MCF 10A (cell line): ENCODE results near the gene SP100. TPM values are rescaled to one million over a fixed set of nuclear protein-coding genes. Genes with fewer than 3 reads are reported as not detected.

Experiments used
- BruUV-seq: library from RNA; stranded (reverse); fragments of 400-500 nt; replicated peaks from 2 replicates; lab custom pipeline; 2021; lab: Mats Ljungman, UMichigan
- CTCF ChIA-PET: fragments of 300-600 bp; sonication (Branson Sonifier 250); formaldehyde crosslinking; extraction: SDS; loops from one replicate; lab custom pipeline; 2021; ENCODE audit warnings: antibody characterized with exemption, inconsistent platforms; lab: Yijun Ruan, JAX
- POLR2A ChIA-PET: fragments of 300-600, 350-650 bp; sonication (Branson Sonifier 250); formaldehyde crosslinking; extraction: SDS; loops from one replicate; lab custom pipeline; 2020; ENCODE audit warnings: antibody characterized with exemption, inconsistent platforms; lab: Yijun Ruan, JAX
- DNase-seq: peaks from one replicate; pipeline ENCODE4 v3.0.0-alpha.2; 2018; ENCODE audit not compliant: unreplicated experiment
- H3K27ac Mint-ChIP-seq: one replicate; pipeline ENCODE4 v1.8.0; 2022; ENCODE audit warnings: mild to moderate bottlenecking, low read depth, mixed read lengths; ENCODE audit not compliant: unreplicated experiment
- H3K27me3 Mint-ChIP-seq: one replicate; pipeline ENCODE4 v1.8.0; 2022; ENCODE audit warnings: mixed read lengths; ENCODE audit not compliant: insufficient read depth, unreplicated experiment
- H3K36me3 Mint-ChIP-seq: one replicate; pipeline ENCODE4 v1.8.0; 2022; ENCODE audit warnings: mild to moderate bottlenecking, moderate library complexity, mixed read lengths; ENCODE audit not compliant: insufficient read depth, unreplicated experiment
- H3K4me1 Mint-ChIP-seq: one replicate; pipeline ENCODE4 v1.8.0; 2022; ENCODE audit warnings: mixed read lengths; ENCODE audit not compliant: insufficient read depth, unreplicated experiment
- H3K4me3 Mint-ChIP-seq: one replicate; pipeline ENCODE4 v1.8.0; 2022; ENCODE audit warnings: mild to moderate bottlenecking, moderate library complexity, mixed read lengths; ENCODE audit not compliant: unreplicated experiment
- H3K9me3 Mint-ChIP-seq: one replicate; pipeline ENCODE4 v1.8.0; 2022; ENCODE audit warnings: mixed read lengths; ENCODE audit not compliant: unreplicated experiment
- intact Hi-C: fragments of 100-400 bp; cut with micrococcal nuclease; formaldehyde crosslinking; loops from 2 replicates; pipeline ENCODE4 v1.14.1; 2022
- total RNA-seq: library from RNA; stranded (reverse); gene quantifications from 2 replicates; pipeline ENCODE4 v1.2.3, GENCODE V29; 2022
- TF ChIP-seq, protein P1 (sequence below): fragments of 200-600 bp; IDR thresholded peaks from one replicate; pipeline ENCODE4 v1.8.0; 2022; ENCODE audit warnings: antibody characterized with exemption, mild to moderate bottlenecking; ENCODE audit not compliant: unreplicated experiment

The SP100 gene
- total RNA-seq, 1 experiment from 2014 or later, result 54.5 TPM

DNA sequence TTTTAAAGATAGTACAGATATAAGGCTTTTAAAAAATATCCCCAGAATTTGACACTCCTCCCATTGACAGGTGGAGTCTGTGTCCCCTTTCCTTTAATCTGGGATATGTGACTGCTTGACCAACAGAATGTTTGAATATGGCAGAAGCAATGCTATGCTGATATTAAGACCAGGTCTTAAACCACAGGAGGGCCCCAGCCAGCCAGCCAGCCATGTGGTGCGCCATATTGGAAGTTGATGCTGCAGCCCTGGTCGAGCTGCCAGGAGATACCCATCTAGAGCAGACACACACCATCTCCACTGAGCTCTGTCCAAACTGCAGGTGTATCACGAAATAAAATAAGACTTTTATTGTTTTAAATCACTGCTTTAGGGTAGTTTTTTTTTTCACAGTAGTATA is 174.3 kb downstream of the SP100 start:
- BruUV-seq, result no TSS peak
- CTCF ChIA-PET, result no interaction called here

DNA sequence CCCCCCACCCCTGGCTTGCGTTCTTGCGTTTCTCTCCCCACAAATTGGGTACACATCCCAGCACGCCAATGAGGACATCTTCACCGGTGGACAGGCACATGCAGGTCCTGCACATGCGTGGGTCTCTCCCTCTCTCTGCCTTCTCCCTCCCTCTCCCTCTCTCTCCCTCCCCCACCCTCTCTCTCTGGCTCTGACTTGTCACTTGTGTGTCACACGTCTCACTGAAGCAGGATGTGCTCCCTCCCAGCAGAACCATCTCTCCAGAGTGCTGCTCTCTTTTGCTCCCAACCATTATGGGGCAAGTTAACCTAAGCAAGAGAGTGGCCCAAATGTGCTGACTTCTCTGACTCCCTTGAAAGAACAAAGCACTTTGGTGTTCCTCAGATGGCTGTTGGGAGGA is 175.8 kb downstream of the SP100 start:
- no TSS peak for BruUV-seq
- Mint-ChIP-seq H3K4me3 (no peak overlapping the region), H3K9me3 (peaks cover 6% of the 10 kb centered on the region), H3K4me1 (no peaks in the 10 kb centered on the region), H3K27me3 (no peaks in the 10 kb centered on the region), H3K36me3 (no peaks in the 10 kb centered on the region), H3K27ac (no peak overlapping the region)
- intact Hi-C loops, result no loop called here
- ChIA-PET CTCF (interaction anchor here (0.7 kb wide), 2 partner anchors 213 to 538 kb away, joined by 3 read pairs; no protein-coding TSS in a partner anchor), POLR2A (no interaction called here)
- TF ChIP-seq, protein P1, sequence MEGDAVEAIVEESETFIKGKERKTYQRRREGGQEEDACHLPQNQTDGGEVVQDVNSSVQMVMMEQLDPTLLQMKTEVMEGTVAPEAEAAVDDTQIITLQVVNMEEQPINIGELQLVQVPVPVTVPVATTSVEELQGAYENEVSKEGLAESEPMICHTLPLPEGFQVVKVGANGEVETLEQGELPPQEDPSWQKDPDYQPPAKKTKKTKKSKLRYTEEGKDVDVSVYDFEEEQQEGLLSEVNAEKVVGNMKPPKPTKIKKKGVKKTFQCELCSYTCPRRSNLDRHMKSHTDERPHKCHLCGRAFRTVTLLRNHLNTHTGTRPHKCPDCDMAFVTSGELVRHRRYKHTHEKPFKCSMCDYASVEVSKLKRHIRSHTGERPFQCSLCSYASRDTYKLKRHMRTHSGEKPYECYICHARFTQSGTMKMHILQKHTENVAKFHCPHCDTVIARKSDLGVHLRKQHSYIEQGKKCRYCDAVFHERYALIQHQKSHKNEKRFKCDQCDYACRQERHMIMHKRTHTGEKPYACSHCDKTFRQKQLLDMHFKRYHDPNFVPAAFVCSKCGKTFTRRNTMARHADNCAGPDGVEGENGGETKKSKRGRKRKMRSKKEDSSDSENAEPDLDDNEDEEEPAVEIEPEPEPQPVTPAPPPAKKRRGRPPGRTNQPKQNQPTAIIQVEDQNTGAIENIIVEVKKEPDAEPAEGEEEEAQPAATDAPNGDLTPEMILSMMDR, result no peak
- no peak for DNase-seq

More for the DNA sequence above, 174.3 kb downstream of the SP100 start:
- H3K36me3 Mint-ChIP-seq, result no peaks in the 10 kb centered on the region
- no peak overlapping the region for H3K27ac Mint-ChIP-seq
- POLR2A ChIA-PET, result no interaction called here
- DNase-seq, result no peak
- H3K4me1 Mint-ChIP-seq, result no peaks in the 10 kb centered on the region
- TF ChIP-seq, protein P1, result no peak
- intact Hi-C loops, result no loop called here
- no peak overlapping the region for H3K4me3 Mint-ChIP-seq
- peaks cover 6% of the 10 kb centered on the region for H3K9me3 Mint-ChIP-seq
- H3K27me3 Mint-ChIP-seq, result no peaks in the 10 kb centered on the region

DNA sequence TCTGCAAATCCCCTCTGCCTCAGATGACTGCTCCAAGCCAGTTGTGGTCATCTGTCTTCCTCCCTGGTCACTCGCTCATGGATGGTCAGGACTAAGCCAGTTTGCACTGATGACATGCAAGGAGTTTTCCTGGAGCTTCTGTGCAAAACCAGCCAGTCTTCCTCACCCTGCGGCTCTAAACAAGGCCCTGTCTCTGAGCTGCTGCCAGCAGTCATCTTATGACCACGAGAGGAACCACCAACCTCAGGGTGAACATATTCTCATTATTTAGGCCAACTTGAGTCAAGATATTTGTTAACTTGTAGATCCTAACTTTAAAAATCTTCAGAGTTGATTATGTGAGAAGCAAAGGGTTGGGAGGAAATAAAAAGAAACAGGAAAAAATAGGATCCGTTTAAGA is 176.8 kb downstream of the SP100 start:
- no peaks in the 10 kb centered on the region for H3K36me3 Mint-ChIP-seq
- no peaks in the 10 kb centered on the region for H3K4me1 Mint-ChIP-seq
- no peak overlapping the region for H3K27ac Mint-ChIP-seq
- DNase-seq, result no peak
- POLR2A ChIA-PET, result interaction anchor here (0.6 kb wide), 1 partner anchor 1730 kb away, joined by 6 read pairs; no protein-coding TSS in a partner anchor
- H3K9me3 Mint-ChIP-seq, result peaks cover 6% of the 10 kb centered on the region
- TF ChIP-seq, protein P1, result no peak
- intact Hi-C loops, result no loop called here
- no peak overlapping the region for H3K4me3 Mint-ChIP-seq
- BruUV-seq, result no TSS peak
- no peaks in the 10 kb centered on the region for H3K27me3 Mint-ChIP-seq
- CTCF ChIA-PET, result interaction anchor here (0.7 kb wide), 1 partner anchor 532 kb away, joined by 3 read pairs; no protein-coding TSS in a partner anchor

Other genes with a start within 250 kb of the SP100 start
- gene SP110, start 196.2 kb upstream of the SP100 start, total RNA-seq, result 11.9 and 17.1 TPM in 2 replicates
- 0.61 TPM in 1 of 2 replicates, not detected in the other for gene SP140, start 190.5 kb upstream of the SP100 start, total RNA-seq
- 20.3 and 33.2 TPM in 2 replicates for gene SP140L, start 89.0 kb upstream of the SP100 start, total RNA-seq